Measurements from ENCODE around the gene PPP1R8. TPM values are rescaled to one million over a fixed set of nuclear protein-coding genes. Genes with fewer than 3 reads are reported as not detected.

Gene PPP1R8
- total and polyA plus RNA-seq, 2 experiments from 2014 or later = 7.7 to 48.3 TPM

DNA sequence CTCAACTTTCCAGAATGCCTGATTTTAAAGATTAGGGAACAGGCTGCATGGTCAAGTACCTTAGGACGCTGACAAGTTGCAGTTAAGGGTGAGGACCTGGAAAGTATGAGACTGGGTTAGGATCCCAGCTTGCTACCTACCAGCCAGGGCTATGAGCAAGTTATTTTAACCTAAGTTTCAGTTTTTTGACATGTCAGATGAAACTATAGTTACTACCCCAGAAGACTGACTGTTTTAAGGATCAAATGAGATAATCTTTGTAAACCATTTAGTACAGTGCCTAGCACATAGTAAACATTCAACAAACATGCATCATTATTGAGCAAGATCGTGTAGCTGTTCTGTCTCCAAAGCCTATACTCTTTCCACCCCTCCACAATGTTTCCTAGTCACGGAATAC, 56.2 kb downstream of the PPP1R8 start:
- H3K9me2 ChIP-seq (ENCODE audit: insufficient read depth) = no peaks in the 10 kb centered on the region
- no peaks in the 10 kb centered on the region for H3K27me3 ChIP-seq (replicated peaks; ENCODE audit: insufficient read depth)
- no peaks in the 10 kb centered on the region for H3K36me3 ChIP-seq (ENCODE audit: low read depth)
- TF ChIP-seq EZH2 (IDR thresholded peaks at IDR 0.05; ENCODE audit: insufficient read depth, poor library complexity, severe bottlenecking) (no peak), EZH2phosphoT487 (IDR thresholded peaks at IDR 0.05; ENCODE audit: insufficient read depth, low read depth) (no peak)
- no peaks in the 10 kb centered on the region for H3K79me2 ChIP-seq (ENCODE audit: insufficient read depth)
- no peak overlapping the region for H3K4me3 ChIP-seq
- no peak overlapping the region for H3K27ac ChIP-seq
- WGBS, 2 experiments (ENCODE audit: low coverage in 1 of 2, low lambda C conversion rate in 2 of 2, missing lambda C conversion rate in 2 of 2) = 97 to 98% methylated on average over 3 of the region's 3 CpGs
- no peaks in the 10 kb centered on the region for H3K9me3 ChIP-seq (ENCODE audit: low read depth)
- DNase-seq = no peak
- H3K9ac ChIP-seq = no peak overlapping the region
- in situ Hi-C loops (cut with MboI) = no loop called here
- H4K20me1 ChIP-seq (ENCODE audit: insufficient read depth) = no peaks in the 10 kb centered on the region
- H3F3A ChIP-seq (ENCODE audit: insufficient read depth) = peaks cover 8% of the 10 kb centered on the region
- no peak overlapping the region for H2AFZ ChIP-seq
- H3K4me1 ChIP-seq (ENCODE audit: insufficient read depth) = no peaks in the 10 kb centered on the region
- no peak overlapping the region for H3K4me2 ChIP-seq (ENCODE audit: unreplicated experiment)

DNA sequence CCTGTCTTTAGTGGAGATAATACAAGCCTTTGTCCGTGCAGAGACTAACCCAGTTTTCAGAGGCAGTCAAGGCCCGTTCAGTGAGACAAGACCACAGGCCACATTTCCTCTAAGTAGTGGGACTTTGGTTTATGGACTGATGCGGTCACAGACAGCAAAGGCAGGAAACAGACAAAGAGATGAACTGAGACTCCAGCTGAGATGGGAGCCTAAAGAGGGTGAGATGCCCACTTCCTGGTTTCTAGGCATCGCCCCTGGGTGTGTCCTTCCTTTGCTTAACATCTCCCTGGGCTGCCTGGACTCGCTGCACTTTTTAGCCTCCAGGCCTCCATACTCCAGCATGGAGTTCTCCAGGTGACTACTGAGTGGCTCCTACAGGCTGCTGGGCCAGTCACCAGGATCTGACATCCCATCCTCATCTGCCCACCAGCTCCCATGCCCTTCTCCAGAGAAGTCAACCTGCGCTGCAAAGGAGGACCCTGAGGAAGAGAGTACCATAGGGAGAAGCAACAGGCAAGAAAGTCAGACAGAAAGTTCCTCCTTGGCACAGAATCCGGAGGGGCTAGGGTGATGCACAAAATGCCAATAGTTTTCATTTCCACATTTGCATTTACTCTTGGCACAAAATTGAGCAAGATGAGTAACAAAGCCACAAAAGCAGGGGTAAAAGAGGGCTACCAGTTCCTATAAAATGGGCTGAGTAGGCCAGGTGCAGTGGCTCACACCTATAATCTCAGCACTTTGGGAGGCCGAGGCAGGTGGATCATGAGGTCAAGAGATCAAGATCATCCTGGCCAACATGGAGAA, 56.8 kb downstream of the PPP1R8 start:
- no peak overlapping the region for H3K4me2 ChIP-seq (ENCODE audit: unreplicated experiment)
- H3K4me1 ChIP-seq (ENCODE audit: insufficient read depth) = no peaks in the 10 kb centered on the region
- in situ Hi-C loops (cut with MboI) = no loop called here
- no peaks in the 10 kb centered on the region for H3K27me3 ChIP-seq (replicated peaks; ENCODE audit: insufficient read depth)
- H3K9ac ChIP-seq = no peak overlapping the region
- no peaks in the 10 kb centered on the region for H3K9me3 ChIP-seq (ENCODE audit: low read depth)
- TF ChIP-seq EZH2 (IDR thresholded peaks at IDR 0.05; ENCODE audit: insufficient read depth, poor library complexity, severe bottlenecking) (no peak), EZH2phosphoT487 (IDR thresholded peaks at IDR 0.05; ENCODE audit: insufficient read depth, low read depth) (no peak)
- H3K79me2 ChIP-seq (ENCODE audit: insufficient read depth) = no peaks in the 10 kb centered on the region
- H4K20me1 ChIP-seq (ENCODE audit: insufficient read depth) = no peaks in the 10 kb centered on the region
- H3K9me2 ChIP-seq (ENCODE audit: insufficient read depth) = no peaks in the 10 kb centered on the region
- WGBS, 2 experiments (ENCODE audit: low coverage in 1 of 2, low lambda C conversion rate in 2 of 2, missing lambda C conversion rate in 2 of 2) = 93 to 96% methylated on average over 8 of the region's 8 CpGs
- H3K27ac ChIP-seq = no peak overlapping the region
- H3K36me3 ChIP-seq (ENCODE audit: low read depth) = no peaks in the 10 kb centered on the region
- no peak overlapping the region for H3K4me3 ChIP-seq
- H2AFZ ChIP-seq = no peak overlapping the region
- no peak for DNase-seq
- H3F3A ChIP-seq (ENCODE audit: insufficient read depth) = peaks cover 8% of the 10 kb centered on the region

DNA sequence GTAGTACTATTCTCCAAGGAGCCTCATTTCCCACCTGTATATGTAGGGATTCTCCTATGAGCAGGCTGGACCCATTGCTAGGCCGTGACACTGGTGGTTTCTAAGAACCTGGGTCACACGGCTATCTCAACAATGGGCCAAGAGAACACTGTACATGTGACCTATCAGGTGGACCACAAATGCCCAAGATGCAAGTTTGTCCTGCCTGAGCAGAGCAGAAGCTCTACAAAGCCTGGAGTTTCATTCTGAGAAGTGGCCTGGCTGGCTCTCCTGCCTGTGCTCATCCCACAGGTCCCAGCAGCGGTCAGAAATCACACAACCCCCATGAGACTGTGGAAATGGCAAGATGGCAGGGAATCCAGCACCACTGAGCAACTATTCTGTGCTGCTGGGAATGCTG, 58.9 kb downstream of the PPP1R8 start:
- Histone ChIP-seq H3K27me3 (replicated peaks; ENCODE audit: insufficient read depth) (no peaks in the 10 kb centered on the region), H3K79me2 (ENCODE audit: insufficient read depth) (no peaks in the 10 kb centered on the region), H3K36me3 (ENCODE audit: low read depth) (peaks cover 16% of the 10 kb centered on the region), H4K20me1 (ENCODE audit: insufficient read depth) (no peaks in the 10 kb centered on the region), H3K9me2 (ENCODE audit: insufficient read depth) (no peaks in the 10 kb centered on the region), H3K9ac (no peak overlapping the region), H3K4me1 (ENCODE audit: insufficient read depth) (no peaks in the 10 kb centered on the region), H3F3A (ENCODE audit: insufficient read depth) (peaks cover 12% of the 10 kb centered on the region), H3K4me3 (no peak overlapping the region), H3K4me2 (ENCODE audit: unreplicated experiment) (no peak overlapping the region), H2AFZ (no peak overlapping the region), H3K9me3 (ENCODE audit: low read depth) (no peaks in the 10 kb centered on the region), H3K27ac (no peak overlapping the region)
- in situ Hi-C loops (cut with MboI) = no loop called here
- DNase-seq = no peak
- TF ChIP-seq EZH2 (IDR thresholded peaks at IDR 0.05; ENCODE audit: insufficient read depth, poor library complexity, severe bottlenecking) (no peak), EZH2phosphoT487 (IDR thresholded peaks at IDR 0.05; ENCODE audit: insufficient read depth, low read depth) (no peak)
- WGBS, 2 experiments (ENCODE audit: low coverage in 1 of 2, low lambda C conversion rate in 2 of 2, missing lambda C conversion rate in 2 of 2) = 100% methylated on average over 3 of the region's 3 CpGs

DNA sequence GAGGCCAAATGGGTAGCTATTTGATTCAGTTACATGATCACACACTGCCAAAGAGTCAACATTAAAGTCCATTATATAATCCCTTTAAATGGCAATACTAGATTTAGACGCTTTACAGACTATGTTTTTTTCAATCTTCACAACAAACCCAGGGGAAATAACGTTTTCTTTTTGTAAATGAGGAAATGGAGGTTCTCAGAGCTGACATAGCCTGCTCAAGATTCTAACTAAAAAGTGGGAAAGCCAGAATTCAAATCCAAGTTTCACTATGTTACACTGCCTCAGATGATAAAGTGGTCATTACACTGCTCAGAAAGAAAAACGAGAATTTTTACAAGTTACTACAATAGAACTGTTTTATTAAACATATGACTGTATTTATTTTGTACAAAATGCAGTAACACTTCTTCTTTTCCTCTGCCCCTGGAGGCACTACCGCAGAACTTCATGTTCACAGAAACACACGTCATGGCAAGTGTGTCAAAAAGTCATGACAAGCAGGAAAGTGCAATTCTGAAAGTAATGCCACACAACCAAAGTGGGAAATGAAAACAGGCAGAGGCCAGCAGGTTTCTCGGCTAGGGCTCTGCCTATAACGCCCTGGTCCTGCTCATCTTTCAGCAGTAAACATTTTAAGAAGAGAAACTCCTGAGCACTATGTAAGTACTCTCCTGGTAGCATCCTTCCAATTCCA, 60.8 kb downstream of the PPP1R8 start:
- H3K27ac ChIP-seq = no peak overlapping the region
- in situ Hi-C loops (cut with MboI) = no loop called here
- WGBS, 2 experiments (ENCODE audit: low coverage in 1 of 2, low lambda C conversion rate in 2 of 2, missing lambda C conversion rate in 2 of 2) = 91 to 92% methylated on average over 7 of the region's 7 CpGs
- H3K9me2 ChIP-seq (ENCODE audit: insufficient read depth) = no peaks in the 10 kb centered on the region
- no peaks in the 10 kb centered on the region for H3K79me2 ChIP-seq (ENCODE audit: insufficient read depth)
- no peak overlapping the region for H2AFZ ChIP-seq
- no peaks in the 10 kb centered on the region for H4K20me1 ChIP-seq (ENCODE audit: insufficient read depth)
- H3K4me1 ChIP-seq (ENCODE audit: insufficient read depth) = no peaks in the 10 kb centered on the region
- no peak overlapping the region for H3K9ac ChIP-seq
- no peak for TF ChIP-seq EZH2 (IDR thresholded peaks at IDR 0.05; ENCODE audit: insufficient read depth, poor library complexity, severe bottlenecking)
- no peak for TF ChIP-seq EZH2phosphoT487 (IDR thresholded peaks at IDR 0.05; ENCODE audit: insufficient read depth, low read depth)
- peaks cover 12% of the 10 kb centered on the region for H3F3A ChIP-seq (ENCODE audit: insufficient read depth)
- no peaks in the 10 kb centered on the region for H3K27me3 ChIP-seq (replicated peaks; ENCODE audit: insufficient read depth)
- no peak for DNase-seq
- no peak overlapping the region for H3K4me2 ChIP-seq (ENCODE audit: unreplicated experiment)
- H3K4me3 ChIP-seq = no peak overlapping the region
- peaks cover 21% of the 10 kb centered on the region for H3K36me3 ChIP-seq (ENCODE audit: low read depth)
- no peaks in the 10 kb centered on the region for H3K9me3 ChIP-seq (ENCODE audit: low read depth)

Measured in GM23248 (cell line).